ENCODE data around the gene ERBB4.
A peak's percentile ranks its signal among the peaks of the same experiment; 100 is the strongest.

Gene ERBB4

DNA sequence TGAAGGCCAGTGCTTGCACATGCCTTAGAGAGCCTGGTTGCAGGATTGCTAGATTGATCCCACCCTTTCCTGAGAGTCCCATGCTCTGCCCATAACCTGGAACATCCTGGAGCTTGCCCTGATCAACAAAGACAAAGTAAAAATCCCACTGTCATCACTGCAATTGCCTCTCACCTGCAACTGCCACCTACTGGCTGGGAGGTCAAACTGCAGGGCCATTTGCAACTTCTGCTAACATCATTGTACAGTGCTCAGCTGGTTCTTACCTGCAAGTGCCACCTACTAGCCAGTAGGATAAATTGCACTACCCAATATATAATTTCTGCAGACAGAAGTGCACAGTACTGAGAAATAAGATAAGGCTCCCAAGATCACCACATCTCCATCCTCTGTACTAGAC, 1034.7 kb downstream of the ERBB4 start:
- DNase-seq: no peak

GRCh38 chr2:211503198-211503597, 1035.4 kb downstream of the ERBB4 start:
- no peak for DNase-seq

GRCh38 chr2:211498551-211499205, 1039.9 kb downstream of the ERBB4 start:
- DNase-seq: no peak

GRCh38 chr2:211495339-211495738, 1043.3 kb downstream of the ERBB4 start:
- no peak for DNase-seq

GRCh38 chr2:211494536-211494935, 1044.1 kb downstream of the ERBB4 start:
- DNase-seq: no peak

- no peak for DNase-seq
Observed at GRCh38 chr2:211494085-211494484, 1044.5 kb downstream of the ERBB4 start.

DNA sequence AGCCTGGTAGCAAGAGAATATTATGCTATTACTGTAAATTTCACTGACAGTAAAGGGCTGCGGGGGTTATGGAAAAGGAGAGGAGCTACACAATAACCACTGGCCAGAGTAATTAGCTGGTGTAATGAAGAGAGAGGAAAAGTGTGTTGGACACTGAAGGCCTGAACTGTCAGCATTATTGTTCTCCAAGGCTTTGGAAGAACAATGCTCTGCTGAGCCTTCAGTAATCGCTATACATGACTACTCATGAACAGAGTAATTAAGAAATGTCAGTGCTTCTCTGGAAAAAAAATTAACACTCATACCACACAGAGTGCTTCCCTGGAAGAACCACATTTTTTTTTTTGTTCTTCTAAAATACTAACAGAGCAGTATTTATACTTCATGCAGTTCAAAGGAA, 1050.9 kb downstream of the ERBB4 start:
- no peak for DNase-seq

DNA sequence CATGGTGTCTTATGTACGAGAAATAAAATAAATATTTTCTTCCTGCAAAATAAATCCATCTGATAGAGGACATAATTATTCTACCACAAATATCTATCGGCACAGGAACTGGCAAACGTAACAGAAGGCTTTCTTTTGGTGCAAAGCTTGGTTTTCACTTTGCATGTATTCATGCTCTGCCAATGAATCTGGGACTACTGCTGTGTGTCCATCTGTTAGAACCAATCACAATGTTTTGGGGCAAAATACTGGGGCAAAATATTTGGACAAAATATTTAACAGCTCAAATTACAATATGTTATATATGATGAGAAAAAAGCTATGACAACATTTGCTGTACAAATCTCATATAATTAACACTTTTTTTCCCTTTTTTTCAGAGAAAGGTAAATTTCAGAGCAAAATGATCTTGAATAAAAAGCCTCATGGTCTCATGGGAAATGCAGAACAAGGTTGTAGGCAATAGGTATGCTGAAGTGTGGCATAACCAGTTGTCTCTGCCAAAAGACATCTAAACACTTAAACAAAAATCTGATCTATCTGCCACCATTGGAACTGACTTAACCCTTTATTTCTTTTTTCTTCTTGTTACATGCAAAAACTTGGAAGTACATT, 1059.0 kb downstream of the ERBB4 start:
- no peak for DNase-seq

GRCh38 chr2:211477537-211478275, 1060.9 kb downstream of the ERBB4 start:
- DNase-seq: no peak

DNA sequence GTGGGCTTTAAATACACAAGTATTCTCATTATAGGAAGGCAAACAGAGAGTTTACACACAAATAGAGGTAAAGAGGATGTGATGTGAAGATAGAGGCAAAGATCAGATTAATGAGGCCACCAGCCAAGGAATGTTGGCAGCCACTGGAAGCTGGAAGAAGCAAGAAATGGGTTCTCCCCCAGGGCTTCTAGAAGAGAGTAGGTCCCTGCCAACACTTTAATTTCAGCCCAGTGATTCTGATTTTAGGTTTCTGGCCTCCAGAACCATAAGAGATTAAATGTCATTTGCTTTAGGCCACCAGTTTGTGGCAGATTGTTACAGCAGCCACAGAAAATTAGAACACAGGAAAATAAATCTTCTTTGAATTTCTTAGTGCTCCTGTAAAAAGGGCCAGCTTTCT, 1065.5 kb downstream of the ERBB4 start:
- DNase-seq: no peak

GRCh38 chr2:211469664-211470059, 1068.9 kb downstream of the ERBB4 start:
- no peak for DNase-seq

DNA sequence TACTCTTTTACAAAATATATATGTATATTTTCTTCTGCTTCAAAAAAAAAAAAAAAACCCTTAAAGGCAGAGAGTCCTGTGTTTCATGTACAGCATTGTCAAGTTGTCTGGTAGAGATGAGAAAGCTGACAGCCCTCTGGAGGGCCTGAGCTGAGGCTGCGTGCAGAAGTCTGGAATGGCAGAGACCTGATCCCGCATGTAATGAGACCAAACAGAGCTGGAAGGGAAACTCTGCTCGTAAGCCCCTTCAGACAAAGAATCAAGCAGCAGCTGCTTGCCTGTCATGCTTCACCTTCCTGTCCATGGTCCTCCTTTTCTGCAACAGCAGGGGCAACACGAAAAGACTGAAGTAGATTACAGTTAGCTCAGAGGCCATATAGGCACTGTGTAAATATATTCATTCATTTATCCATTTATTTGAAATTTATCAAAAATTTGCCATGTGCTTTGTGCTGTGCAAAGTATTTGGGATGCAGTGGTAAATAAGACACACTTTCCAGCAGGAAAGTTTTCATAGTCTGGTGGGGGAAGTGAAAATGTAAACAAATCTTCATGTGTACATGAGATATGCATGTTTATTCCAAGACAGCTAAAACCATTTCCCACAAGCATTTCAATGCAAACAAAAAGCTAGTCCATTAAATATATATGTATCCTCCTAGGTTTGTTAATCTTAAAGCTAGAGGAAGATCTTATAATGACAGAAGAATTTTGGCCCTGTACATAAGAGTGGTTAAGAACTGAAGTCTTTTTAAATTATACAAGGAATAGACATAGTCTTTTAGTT, 1069.5 kb downstream of the ERBB4 start:
- no peak for DNase-seq

DNA sequence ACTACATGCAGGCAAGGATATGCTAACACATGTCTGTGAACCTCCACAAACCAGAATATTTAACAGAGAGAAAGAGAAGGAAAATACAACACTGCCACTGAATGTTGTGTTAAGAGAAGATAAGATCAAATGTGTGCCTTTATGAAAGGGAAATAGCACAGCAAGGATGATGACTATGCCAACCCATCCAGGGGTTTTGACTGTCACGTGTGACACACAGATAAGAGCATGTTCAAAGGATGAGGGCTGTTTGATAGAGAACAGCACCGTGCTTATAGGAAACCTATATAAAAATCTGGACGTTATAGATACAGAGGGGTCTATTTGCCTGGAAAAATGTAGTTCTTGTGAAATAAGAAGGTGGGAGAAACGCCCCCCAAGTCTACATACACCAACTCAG, 1070.4 kb downstream of the ERBB4 start:
- DNase-seq: no peak

DNA sequence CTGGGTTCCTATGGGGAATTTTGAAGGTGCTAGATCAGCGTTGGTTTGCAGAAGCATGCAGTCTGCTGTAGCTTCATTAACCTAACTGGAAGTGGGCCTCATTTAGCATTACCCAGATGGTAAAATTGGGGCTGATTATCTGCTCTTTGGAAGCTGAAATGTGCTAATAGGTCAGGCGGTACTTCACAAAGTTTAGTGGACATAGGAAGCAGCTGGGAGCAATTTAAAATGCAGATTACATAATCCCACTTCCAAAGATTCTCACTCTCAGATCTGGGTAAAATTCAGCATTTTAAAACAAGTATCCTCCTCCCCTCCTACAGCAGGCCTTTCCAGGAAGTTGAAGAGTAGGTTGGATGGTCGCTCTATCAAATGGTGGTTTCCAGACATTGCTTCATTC, 1075.2 kb downstream of the ERBB4 start:
- no peak for DNase-seq

DNA sequence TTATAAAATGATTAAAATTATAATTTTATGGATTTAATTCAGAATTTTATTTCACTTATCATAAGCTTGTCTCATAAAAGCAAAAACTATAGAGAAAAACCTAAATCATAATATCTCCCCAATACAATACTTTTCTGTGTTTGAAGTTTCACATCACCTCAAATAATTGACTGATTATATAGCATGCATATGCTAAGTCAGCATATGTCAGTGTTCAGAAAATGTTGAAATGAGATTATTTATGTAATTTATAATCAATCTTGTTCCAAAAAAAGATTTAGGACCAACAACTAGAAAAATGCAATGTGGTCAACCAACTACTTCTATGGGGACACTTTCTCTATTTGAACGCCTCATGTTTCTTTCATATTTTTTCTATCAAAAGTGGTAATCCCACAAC, 1079.6 kb downstream of the ERBB4 start:
- no peak for DNase-seq

DNA sequence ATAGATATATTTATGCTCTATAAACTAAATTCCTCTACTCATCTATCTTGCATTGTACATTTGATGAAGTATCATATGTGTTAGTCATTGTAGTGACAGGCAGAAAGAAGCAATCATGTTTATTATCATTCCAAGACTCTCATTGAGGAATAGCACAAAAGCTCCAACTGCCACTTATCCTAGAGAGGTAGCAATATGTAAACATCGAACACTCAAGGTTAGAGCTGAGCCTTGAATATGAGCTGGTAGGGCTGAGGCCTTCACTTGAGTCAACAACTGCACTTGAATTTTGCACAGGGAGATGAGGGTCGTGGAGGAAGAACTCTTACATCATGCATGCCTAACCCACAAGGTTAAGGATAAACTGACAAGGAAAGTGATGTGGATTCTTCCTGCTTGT, 1081.3 kb downstream of the ERBB4 start:
- no peak for DNase-seq

DNA sequence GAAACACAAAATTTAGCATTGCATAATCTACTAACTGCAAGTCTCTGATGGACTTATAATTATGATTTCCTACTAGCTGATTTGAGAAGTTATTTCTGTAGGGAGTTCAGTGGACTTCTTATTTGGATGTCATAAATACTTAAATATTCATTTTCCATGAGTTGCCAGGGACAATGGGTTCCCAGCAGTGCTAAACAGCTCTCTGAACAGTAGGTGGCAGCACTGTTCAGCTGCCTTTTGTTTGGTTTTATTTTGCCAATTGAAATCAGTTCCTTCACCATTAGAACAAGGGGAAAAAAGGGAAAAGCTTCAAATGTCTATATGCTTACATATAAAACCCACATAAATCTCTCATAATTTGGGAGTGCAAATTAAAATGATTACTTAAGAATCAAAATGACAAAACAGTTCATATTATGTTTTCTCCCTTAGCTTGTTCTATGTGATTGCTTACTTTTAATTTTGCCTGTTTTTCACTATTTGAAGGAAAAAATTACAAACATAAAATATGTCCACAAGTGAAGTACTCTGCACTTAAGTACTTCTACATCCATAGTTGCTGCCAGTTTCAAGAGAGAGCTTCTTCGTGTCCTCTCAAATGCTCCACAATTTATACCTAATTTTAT, 1083.3 kb downstream of the ERBB4 start:
- DNase-seq: peak; percentile 1

- DNase-seq: no peak
Observed at GRCh38 chr2:211454679-211455078, 1083.9 kb downstream of the ERBB4 start.

- no peak for DNase-seq
Observed at GRCh38 chr2:211453311-211453887, 1085.2 kb downstream of the ERBB4 start.

DNA sequence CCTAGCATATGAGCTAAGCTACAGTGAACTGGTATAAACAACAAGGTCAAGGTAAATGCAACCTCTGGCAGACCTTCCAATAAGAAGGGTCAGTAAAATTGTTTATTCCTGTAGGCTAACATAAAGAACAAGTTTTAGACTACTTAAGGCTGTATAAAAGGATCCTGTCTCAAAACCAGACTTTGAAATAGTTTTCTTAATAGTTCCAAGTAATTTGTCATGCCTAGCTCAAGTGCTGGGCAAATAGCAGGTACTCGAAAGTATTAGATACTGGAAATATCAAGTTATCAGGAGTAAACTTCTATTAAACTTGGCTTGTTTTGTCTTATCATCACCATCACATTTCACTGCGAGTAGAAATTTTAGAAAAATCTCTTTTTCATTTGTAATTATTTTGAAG, 1087.0 kb downstream of the ERBB4 start:
- no peak for DNase-seq

- DNase-seq: no peak
Observed at GRCh38 chr2:211449819-211450218, 1088.8 kb downstream of the ERBB4 start.

- DNase-seq: no peak
Observed at GRCh38 chr2:211447548-211447947, 1091.1 kb downstream of the ERBB4 start.

GRCh38 chr2:211440107-211440506, 1098.5 kb downstream of the ERBB4 start:
- DNase-seq: no peak
